Activated T-cell treated with anti-CD3 and anti-CD28 coated beads for 1 hour (primary cell): Measurements from ENCODE around the gene THBD.

ENCODE experiments used
- DNase-seq: peaks from one replicate; pipeline ENCODE4 v3.0.0-alpha.2; 2020; ENCODE audit warnings: low read depth

Gene THBD

DNA sequence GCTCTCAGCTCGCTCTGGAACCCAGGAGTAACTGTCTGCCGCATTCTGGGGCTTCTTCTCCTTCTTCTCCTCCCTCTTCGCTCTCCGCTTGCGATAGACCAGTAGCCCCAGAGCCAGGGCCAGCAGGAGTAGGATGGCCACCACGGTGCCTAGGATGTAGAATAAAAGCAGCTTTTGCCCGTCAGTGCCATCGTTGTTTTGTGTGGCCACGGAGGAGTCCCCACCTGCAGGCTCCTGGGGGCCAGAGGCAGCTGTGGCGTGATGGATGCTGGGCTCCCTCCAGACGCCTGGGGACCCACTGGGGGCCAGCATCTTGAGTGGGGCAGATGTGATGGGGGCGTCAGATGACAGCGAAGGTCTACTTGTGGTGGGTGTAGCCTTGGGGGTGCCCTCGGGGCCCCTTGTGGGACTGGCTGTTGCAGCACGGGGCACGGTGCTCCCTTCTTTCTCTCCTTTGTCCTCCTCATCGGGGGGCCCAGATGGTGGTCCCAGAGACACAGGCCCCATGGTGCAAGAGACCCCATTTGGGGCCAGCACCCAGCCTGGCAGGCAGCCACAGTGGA lies 34.9 kb upstream of the THBD start:
- DNase-seq = no peak

DNA sequence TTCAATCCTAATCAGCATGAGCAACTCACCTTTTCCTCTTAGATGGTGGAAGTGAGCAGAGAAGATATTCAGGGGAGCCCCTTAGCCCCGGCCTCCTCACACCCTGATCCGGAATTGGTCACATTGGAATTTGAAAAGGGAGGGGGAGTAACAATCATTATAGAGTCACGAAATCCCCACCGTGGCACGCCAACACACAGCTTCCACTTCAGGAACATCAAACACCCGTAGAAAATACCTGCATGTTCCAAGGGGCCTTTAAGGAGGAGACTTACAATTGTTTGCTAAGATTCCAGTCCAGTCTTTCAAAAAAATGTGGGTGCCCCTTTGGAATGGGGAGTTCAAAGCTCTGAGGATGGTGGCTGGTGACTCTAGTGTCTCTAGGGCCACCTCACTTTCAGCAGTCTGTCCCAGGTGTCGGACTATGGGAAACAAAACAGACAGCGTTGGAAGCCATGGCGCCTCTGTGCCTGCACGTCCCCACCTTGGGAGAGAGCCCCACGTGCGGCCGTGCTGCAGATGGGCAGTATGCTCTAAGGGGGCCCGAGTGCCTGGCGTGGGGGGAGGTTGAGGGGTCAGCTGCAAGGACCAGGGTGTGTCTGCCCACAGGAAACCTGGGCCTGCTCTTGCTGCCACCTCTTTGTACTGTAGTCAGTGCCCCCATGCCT lies 34.2 kb upstream of the THBD start:
- no peak for DNase-seq

DNA sequence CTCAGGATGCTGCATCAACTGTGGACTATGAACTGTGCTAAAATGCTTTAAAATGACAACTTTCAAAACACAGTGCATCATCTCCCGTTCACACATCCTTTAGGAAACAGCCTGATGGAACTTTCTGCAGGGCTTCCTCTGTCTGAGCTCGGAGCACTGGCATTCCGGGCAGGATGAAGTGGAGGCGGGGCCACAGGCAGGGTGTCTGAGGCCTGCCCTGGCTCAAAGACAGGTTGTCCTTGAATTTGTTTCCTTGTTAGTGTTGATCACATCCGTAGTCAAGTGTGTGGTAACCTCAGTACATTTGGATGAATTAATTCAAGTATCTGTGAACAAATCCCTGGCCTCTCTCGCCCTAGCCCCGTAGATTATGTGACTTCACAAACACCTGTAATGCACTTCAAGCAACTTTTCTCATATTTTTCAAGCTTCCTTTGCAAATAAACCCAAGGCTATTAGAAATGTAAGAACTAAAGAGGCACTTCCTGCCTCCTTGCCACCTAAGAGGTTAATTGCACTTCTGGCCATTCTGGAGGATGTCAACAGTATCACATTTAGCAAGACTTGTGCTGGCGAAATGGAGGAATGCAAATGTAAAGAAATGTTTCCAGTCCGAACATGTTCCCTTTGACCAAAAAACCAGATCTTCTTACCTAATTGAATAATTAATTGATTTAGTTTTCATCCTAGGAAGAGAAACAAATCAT lies 33.5 kb upstream of the THBD start:
- DNase-seq = no peak

DNA sequence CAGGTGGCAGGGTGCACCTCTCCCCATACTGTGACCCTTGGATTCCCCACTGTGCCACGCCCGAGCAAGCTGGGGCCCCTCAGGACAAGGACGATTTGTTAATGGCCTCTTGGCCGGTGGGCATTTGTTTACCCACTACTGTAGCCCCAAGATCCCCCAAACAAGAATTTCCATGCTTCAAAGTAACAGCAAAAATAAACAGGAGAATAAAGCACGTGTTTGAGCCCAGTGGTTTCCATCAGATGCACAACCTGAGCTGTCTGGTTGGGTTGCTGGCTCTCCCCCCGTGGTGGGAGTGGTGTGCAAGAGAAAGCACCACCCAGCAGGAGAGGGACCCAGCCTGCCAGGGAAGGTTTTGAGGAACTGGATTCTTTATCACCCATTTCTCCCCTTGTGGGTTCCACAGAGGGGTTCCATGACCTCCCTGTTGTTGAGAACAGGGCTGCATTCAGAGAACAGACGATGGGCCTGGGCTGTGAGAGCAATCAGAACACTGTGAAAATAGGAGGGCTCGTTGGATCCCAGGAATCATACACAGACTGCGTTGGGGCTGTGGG lies 31.9 kb upstream of the THBD start:
- DNase-seq = no peak

DNA sequence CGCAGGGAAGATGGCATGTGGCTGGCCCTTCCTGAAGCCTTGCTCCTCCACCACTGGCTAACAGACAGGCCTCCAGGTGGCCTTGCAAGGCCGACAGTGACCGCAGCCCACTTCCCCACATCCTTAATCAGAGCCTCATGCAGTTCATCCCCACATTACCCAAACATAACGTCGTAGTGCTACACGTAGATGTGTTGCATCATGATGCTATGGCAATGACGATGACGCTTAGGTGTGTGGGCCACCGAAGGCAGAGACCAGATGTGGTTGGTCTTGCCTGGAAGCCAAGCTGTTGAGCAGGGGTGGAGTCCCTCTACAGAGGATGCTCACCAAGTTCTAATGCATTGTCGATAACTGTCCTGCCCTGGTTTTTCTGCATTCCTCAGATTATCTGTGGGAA lies 31.0 kb upstream of the THBD start:
- DNase-seq = no peak

DNA sequence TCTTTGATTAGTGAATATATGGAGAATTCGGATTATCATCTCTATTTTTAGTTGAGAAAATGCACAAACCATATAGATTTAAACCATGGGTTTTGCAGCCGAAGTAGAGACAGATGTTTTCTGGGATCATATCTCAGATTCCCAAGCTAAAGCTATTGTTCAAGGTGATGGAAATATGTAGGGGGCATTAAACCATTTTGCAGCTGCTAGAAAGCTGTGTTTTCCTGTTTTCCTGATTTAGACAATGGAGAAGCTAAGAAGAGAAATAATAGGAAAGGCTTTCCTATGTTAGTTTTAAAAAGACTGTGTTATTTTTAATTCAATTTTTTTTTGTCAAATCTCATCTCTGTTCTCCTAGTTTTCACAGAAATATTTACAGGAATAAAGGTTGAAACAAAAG lies 30.5 kb upstream of the THBD start:
- DNase-seq = no peak

DNA sequence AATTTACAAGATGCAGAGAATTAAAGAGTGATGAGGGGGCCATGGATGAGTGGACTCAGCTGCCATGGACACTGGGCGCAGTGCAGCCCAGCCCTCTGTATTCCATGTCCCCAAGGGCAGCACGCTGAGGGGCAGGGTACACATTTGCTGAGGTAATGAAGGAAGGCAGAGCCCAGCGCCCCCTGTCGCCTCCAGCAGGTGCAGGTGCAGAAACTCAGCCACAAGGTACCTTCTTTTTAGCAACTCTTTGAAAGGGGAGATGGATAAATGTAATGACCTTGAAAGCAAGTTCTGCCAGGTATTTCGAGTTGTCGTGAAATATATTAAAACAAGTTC lies 29.5 kb upstream of the THBD start:
- DNase-seq = no peak

DNA sequence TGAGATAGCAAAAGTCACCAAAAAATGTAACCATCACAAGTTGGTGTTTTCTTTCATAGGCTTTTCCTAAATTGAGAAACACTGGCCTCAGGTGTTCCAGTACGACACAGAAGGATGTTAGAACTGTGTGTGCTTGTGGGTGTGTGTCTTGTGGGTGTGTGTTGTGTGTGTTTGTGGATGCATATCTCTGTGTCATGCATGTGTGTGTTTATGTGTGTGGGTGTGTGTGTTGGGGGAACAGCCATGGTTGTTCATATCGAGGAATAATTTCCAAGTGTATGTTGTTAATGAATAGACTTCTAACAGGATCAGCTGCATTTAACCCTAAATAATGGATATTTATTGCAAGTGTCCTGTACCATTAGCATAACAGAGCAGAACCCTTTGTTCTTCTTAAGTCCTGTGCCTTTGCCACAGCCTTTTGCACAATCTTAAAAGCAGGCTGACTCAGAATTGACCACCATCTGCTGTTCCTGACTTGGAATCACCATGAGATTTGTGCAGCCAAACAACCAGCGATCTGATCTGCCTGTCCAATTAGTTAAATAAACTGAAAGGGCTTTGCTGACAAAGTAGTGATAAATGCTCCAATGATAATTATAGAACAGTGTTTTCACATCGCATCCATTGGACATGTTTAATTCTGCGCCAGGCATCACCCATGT lies 29.0 kb upstream of the THBD start:
- no peak for DNase-seq

DNA sequence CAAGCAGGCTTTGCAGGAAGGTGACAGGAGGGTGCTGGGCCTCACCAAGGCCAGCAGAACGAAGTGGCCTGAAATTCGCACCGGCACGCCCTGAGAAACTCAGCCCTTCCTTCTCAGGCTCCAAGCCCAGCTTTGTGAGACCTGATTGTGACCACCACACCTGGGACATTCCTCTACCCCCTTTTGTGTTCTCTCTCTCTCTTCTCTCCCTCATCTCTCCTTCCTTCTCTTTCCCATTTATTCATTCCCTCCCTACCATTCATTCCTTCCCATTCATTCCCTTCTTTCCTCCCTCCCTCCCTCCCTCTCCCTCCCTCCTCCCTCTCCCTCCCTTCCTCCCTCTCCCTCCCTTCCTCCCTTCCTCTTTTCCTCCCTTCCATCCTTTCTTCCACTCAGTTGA lies 27.8 kb upstream of the THBD start:
- no peak for DNase-seq

DNA sequence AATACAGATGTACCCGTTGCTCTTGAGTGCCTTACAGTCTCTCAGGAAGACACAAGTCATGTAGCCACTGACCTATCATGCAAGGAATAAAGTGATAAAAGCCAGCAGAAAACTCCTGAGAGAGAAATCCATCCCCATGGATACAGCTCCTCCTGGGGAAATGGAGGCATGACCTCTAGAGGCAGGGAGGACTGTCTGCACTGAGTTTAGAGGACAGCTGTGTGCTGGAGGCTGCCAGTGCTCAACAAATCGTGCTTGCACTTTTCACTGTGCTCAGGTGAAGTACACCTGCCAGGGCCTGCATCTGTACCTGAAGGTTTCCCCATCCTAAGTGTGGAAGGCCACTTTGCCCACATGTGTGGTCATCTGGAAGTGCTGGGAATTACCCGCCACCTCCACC lies 24.6 kb upstream of the THBD start:
- DNase-seq = no peak

DNA sequence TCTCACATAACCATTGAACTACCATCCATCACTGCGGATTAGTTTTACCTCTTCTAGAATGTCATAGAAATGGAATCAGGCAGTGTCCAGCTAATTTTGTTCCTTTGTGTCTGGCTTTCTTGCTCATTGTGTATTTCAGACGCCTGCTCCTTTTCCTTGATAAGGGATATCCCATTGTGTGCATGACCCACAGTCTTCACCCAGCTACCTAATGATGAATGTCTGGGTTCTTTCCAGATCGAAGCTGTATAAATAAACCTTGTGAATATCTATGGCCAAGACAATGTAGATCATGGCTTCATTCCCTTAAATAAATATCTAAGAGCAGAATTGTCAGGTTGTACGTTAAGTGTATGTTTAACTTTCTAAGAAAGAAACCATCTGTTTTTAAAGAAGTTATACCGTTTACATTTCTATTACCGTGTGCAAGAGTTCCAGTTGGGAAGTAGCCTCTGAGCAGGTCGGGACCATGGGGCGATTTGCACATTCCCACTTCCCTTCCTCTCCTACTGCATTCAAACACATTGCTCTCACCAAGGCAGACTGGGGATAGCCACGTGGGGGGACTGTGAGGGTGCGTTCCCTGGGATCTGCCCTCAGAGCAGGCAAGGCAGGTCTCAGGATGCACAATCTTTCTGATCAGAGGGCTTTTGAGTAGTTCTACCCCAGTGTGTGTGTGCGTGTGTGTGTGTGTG lies 23.6 kb upstream of the THBD start:
- DNase-seq = no peak

DNA sequence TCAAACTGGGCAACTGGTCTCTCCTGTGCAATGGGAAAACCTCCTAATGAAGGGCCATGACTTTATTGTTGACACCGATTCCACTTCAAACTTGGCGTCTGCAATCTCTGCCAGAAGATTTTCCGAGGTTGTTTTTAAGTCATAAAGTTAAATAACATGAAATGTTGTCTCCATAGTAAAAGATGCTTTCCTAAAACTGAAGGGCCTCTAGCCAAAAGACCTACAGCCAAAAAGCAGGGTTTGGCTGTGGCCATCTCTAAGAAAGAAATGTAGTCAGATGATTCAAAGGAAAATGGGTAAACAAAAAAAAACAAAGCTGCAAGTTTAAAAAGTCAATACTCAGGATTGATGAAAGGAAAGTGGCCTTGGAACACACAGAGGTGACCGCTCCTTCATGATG lies 22.5 kb upstream of the THBD start:
- no peak for DNase-seq

DNA sequence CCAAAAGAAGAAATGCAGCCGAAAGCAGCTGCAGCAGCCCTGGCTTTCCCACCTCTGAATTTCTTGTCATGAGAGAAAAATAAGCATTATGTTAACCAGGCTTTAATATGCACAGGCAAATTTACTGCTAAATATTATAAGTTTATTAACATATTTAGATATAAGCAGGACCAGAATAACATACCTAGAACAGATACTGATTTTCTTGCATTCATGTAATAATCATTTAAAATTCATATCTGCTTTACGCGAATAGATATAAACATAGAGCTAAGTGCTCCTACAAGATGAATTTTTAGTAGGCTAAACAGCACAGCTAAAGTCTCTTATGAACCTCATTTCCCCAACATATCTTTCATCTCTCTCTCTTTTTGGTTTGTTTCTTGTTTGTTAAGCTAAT lies 21.9 kb upstream of the THBD start:
- DNase-seq = no peak

DNA sequence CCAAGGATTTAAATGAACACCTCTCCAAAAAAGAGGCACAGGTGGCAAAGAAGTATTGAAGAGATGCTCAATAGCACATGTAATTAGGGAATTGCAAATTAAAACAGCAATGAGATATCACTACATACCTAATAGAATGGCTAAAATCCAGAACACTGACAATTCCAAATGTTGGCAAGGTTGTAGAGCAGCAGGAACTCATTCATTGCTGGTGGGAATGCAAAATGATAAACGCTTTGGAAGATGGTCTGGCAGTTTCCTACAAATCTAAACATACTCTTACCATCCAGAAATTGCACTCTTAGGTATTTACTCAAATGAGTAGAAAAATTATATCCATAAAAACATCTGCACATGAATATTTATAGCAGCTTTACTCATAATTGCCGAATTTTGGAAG lies 19.6 kb upstream of the THBD start:
- no peak for DNase-seq

DNA sequence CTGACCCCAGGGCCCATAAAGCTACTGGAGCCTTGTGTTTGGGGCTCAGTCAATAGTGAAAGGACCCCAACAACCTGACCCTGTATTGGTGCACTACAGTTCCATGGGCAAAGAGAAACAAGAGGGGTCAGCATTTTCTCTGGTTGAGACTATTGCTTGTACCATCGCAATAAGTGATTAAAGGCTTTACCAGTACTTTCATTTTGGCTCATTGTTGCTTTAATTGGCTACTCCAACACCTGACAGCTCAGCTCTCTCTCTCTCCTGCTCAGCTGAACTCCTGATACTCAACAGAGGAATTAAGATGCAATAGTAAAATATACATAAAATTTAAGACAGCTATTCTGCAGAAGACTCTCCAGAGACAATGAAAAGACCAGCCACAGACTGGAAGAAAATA lies 18.8 kb upstream of the THBD start:
- no peak for DNase-seq

DNA sequence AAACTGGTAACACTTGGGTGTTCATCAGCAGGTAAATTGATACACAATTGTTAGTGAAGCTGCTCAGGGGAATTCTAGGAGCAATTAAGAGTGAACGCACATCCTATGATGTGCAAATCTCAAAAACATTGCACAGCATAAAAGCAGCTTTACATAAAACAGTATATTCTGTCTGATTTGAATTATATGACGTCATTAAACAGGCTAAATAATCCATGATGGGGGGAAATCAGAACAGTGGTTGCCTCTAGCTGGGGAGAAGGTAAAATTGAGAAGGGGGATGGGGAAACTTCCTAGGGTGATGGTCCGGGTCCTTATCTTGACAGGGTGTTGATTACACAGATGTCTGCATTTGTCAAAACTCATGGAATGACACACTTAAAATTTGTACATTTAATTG lies 17.3 kb upstream of the THBD start:
- DNase-seq = no peak

DNA sequence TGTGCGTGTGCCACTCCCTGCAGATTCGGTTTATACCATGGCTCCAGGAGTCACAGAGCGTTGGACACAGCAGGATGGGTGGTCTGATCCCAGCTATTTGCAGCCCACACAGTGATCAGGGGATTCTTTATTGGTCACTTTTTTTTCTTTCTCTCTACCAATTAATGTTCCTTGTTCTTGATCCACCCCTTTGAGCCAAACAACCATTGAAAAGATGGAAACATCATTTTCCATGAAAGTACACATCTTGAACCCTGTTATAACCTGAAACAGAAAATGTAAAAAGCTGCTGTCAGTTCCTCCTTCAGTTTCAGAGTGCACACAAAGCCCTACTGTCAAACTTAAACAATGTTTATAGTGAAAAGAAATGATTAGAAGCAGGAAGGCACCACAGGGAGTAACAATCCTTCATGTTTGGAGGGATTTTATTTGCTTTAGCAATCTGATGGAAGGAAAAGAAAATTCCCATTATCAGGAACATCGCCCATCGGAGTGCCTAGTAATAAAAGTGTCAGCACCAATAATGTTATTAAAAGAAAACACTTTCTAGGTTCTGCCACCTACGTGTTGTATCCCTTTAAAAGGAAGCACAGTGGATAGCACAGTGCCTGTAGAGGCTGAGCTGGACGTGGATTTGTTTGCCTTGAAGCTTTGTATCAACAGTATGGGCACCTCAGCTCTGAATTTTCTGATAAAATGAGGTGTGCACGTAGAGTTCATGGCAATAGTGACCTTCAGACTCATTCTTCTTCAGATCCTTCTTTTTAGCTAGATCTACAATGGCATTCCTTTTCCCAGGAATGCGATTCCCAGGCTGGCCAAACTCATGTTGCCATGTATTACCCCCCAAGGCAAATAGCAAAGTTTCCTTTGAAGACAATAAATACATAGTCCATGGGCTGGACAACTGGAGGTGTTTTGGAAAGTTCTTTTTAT lies 16.1 kb upstream of the THBD start:
- DNase-seq = no peak

DNA sequence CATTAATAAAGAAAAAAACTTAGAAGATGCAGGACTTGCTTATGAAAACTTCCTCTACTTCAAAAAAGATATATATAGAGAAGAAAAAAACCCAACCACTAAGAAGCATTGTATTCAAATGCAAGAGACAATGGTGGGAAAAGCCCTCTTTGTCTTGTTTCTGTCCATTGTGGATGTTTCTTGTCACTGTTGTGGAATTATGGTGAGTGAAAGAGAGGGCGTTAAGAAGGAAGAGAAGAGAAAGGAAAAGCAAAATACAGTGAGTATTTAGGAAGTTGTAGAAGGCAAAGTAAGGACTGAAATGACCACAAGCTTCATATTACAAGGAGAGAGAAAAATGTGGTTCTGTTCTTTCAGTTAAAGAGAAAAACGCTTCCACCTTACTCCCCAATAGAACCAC lies 14.1 kb upstream of the THBD start:
- no peak for DNase-seq

DNA sequence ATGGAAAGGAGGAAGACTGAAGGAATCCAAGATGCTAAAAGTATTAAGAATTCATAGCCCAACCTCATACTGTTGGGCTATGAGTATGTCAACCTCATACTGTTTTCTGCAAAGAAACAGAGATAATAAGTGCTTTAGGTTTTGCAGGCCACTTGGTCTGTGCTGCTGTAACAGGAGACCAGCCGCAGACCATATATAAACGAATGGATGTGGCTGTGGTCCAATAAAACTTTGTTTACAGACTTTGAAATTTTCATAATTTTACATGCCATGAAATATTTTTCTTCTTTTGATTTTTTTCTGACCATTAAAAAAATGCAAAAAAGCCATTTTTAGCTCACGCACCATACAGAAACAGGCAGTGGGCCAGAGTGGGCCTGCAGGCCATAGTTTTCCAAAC lies 13.7 kb upstream of the THBD start:
- DNase-seq = no peak

DNA sequence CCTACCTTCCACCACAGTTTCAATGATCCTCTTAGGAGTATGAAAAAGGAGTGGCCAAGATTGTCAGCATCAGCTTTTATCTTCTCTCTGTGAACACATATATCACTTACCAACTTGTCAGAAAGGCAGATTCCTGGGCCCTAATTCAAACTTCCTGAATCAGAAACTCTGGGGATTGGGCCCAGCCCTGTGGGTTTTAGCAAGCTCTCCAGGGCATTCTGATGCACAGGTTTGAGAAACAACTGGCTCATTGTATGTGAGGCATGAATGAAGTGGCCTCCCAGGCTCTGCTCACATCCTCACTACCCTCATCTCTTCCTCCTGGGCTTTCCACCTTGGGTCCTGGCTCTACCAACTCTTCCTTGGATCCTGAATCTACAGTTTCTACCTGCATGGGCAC lies 13.2 kb upstream of the THBD start:
- DNase-seq = no peak
